ENCODE results near the gene DCST1. TPM values are rescaled to one million over a fixed set of nuclear protein-coding genes. Genes with fewer than 3 reads are reported as not detected.

The DCST1 gene
- total and polyA plus RNA-seq, 9 donors, result 0.10 to 0.30 (median 0.16) TPM; not detected in 1

GRCh38 chr1:155057104-155057503 is 23.5 kb downstream of the DCST1 start:
- no peak overlapping the region for H3K27ac ChIP-seq (ENCODE audit: low read length)
- no peaks in the 10 kb centered on the region for H3K9me3 ChIP-seq (replicated peaks; ENCODE audit: control insufficient read depth, low read depth, low read length)
- no peak for DNase-seq
- H3K36me3 ChIP-seq (ENCODE audit: control insufficient read depth, insufficient read depth, low read length), result peaks cover 48% of the 10 kb centered on the region
- 87% methylated on average over 8 of the region's 8 CpGs for WGBS (ENCODE audit: insufficient coverage)
- H3K27me3 ChIP-seq (ENCODE audit: control insufficient read depth, insufficient read depth, low read length), result peaks cover 6% of the 10 kb centered on the region
- no peak overlapping the region for H3K4me3 ChIP-seq (ENCODE audit: low read length)
- H3K4me1 ChIP-seq (ENCODE audit: control insufficient read depth, insufficient read depth, low read length), result peaks cover 19% of the 10 kb centered on the region

GRCh38 chr1:155057788-155058211 is 24.2 kb downstream of the DCST1 start:
- H3K36me3 ChIP-seq (ENCODE audit: control insufficient read depth, insufficient read depth, low read length), result peaks cover 48% of the 10 kb centered on the region
- DNase-seq, result no peak
- H3K4me1 ChIP-seq (ENCODE audit: control insufficient read depth, insufficient read depth, low read length), result peaks cover 19% of the 10 kb centered on the region
- 93% methylated on average over 12 of the region's 13 CpGs for WGBS (ENCODE audit: insufficient coverage)
- H3K27ac ChIP-seq (ENCODE audit: low read length), result no peak overlapping the region
- peaks cover 13% of the 10 kb centered on the region for H3K27me3 ChIP-seq (ENCODE audit: control insufficient read depth, insufficient read depth, low read length)
- no peak overlapping the region for H3K4me3 ChIP-seq (ENCODE audit: low read length)
- no peaks in the 10 kb centered on the region for H3K9me3 ChIP-seq (replicated peaks; ENCODE audit: control insufficient read depth, low read depth, low read length)

GRCh38 chr1:155060736-155061135 is 27.1 kb downstream of the DCST1 start:
- H3K9me3 ChIP-seq (replicated peaks; ENCODE audit: control insufficient read depth, low read depth, low read length), result no peaks in the 10 kb centered on the region
- H3K27me3 ChIP-seq (ENCODE audit: control insufficient read depth, insufficient read depth, low read length), result peaks cover 17% of the 10 kb centered on the region
- H3K36me3 ChIP-seq (ENCODE audit: control insufficient read depth, insufficient read depth, low read length), result peaks cover 38% of the 10 kb centered on the region
- H3K4me3 ChIP-seq (ENCODE audit: low read length), result no peak overlapping the region
- no peak for DNase-seq
- WGBS (ENCODE audit: insufficient coverage), result 72% methylated on average over 8 of the region's 8 CpGs
- no peak overlapping the region for H3K27ac ChIP-seq (ENCODE audit: low read length)
- peaks cover 30% of the 10 kb centered on the region for H3K4me1 ChIP-seq (ENCODE audit: control insufficient read depth, insufficient read depth, low read length)

- H3K4me3 ChIP-seq (ENCODE audit: low read length), result no peak overlapping the region
- H3K27ac ChIP-seq (ENCODE audit: low read length), result no peak overlapping the region
- H3K36me3 ChIP-seq (ENCODE audit: control insufficient read depth, insufficient read depth, low read length), result peaks cover 30% of the 10 kb centered on the region
- DNase-seq, result peak; percentile 86
- WGBS (ENCODE audit: insufficient coverage), result 19% methylated on average over 10 of the region's 21 CpGs
- H3K4me1 ChIP-seq (ENCODE audit: control insufficient read depth, insufficient read depth, low read length), result peaks cover 30% of the 10 kb centered on the region
- no peaks in the 10 kb centered on the region for H3K9me3 ChIP-seq (replicated peaks; ENCODE audit: control insufficient read depth, low read depth, low read length)
- peaks cover 17% of the 10 kb centered on the region for H3K27me3 ChIP-seq (ENCODE audit: control insufficient read depth, insufficient read depth, low read length)
Observed at GRCh38 chr1:155061381-155062150, 27.9 kb downstream of the DCST1 start.

- Histone ChIP-seq H3K9me3 (replicated peaks; ENCODE audit: control insufficient read depth, low read depth, low read length) (no peaks in the 10 kb centered on the region), H3K27ac (ENCODE audit: low read length) (no peak overlapping the region), H3K36me3 (ENCODE audit: control insufficient read depth, insufficient read depth, low read length) (peaks cover 24% of the 10 kb centered on the region), H3K27me3 (ENCODE audit: control insufficient read depth, insufficient read depth, low read length) (peaks cover 17% of the 10 kb centered on the region), H3K4me1 (ENCODE audit: control insufficient read depth, insufficient read depth, low read length) (peaks cover 30% of the 10 kb centered on the region), H3K4me3 (ENCODE audit: low read length) (no peak overlapping the region)
- 11% methylated on average over 27 of the region's 29 CpGs for WGBS (ENCODE audit: insufficient coverage)
- peak; percentile 37 for DNase-seq
Observed at GRCh38 chr1:155062151-155062686, 28.6 kb downstream of the DCST1 start.

GRCh38 chr1:155062702-155063411 is 29.2 kb downstream of the DCST1 start:
- Histone ChIP-seq H3K27ac (ENCODE audit: low read length) (no peak overlapping the region), H3K27me3 (ENCODE audit: control insufficient read depth, insufficient read depth, low read length) (peaks cover 17% of the 10 kb centered on the region), H3K4me1 (ENCODE audit: control insufficient read depth, insufficient read depth, low read length) (peaks cover 30% of the 10 kb centered on the region), H3K36me3 (ENCODE audit: control insufficient read depth, insufficient read depth, low read length) (peaks cover 20% of the 10 kb centered on the region), H3K4me3 (ENCODE audit: low read length) (peak overlapping the region; percentile 96), H3K9me3 (replicated peaks; ENCODE audit: control insufficient read depth, low read depth, low read length) (no peaks in the 10 kb centered on the region)
- peak; percentile 58 for DNase-seq
- 3% methylated on average over 40 of the region's 46 CpGs for WGBS (ENCODE audit: insufficient coverage)

GRCh38 chr1:155063550-155064110 is 30.0 kb downstream of the DCST1 start, which contains the start of gene EFNA4:
EFNA4 (plus strand) TSS chr1:155063740; CDS start chr1:155063824, 84 bp downstream.
- DNase-seq, result peak; percentile 95
- H3K9me3 ChIP-seq (replicated peaks; ENCODE audit: control insufficient read depth, low read depth, low read length), result no peaks in the 10 kb centered on the region
- H3K27me3 ChIP-seq (ENCODE audit: control insufficient read depth, insufficient read depth, low read length), result peaks cover 17% of the 10 kb centered on the region
- under 1% methylated on average over 21 of the region's 57 CpGs for WGBS (ENCODE audit: insufficient coverage)
- H3K36me3 ChIP-seq (ENCODE audit: control insufficient read depth, insufficient read depth, low read length), result peaks cover 16% of the 10 kb centered on the region
- peak within 1 kb of the TSS; percentile 96 for H3K4me3 ChIP-seq (ENCODE audit: low read length)
- H3K4me1 ChIP-seq (ENCODE audit: control insufficient read depth, insufficient read depth, low read length), result peaks cover 30% of the 10 kb centered on the region
- peak within 1 kb of the TSS; percentile 86 for H3K27ac ChIP-seq (ENCODE audit: low read length)

GRCh38 chr1:155064111-155064831 is 30.6 kb downstream of the DCST1 start:
- peak overlapping the region; percentile 96 for H3K4me3 ChIP-seq (ENCODE audit: low read length)
- no peaks in the 10 kb centered on the region for H3K9me3 ChIP-seq (replicated peaks; ENCODE audit: control insufficient read depth, low read depth, low read length)
- 0% methylated on average over 8 of the region's 14 CpGs for WGBS (ENCODE audit: insufficient coverage)
- no peak overlapping the region for H3K27ac ChIP-seq (ENCODE audit: low read length)
- DNase-seq, result peak; percentile 53
- H3K4me1 ChIP-seq (ENCODE audit: control insufficient read depth, insufficient read depth, low read length), result peaks cover 32% of the 10 kb centered on the region
- H3K27me3 ChIP-seq (ENCODE audit: control insufficient read depth, insufficient read depth, low read length), result peaks cover 17% of the 10 kb centered on the region
- peaks cover 15% of the 10 kb centered on the region for H3K36me3 ChIP-seq (ENCODE audit: control insufficient read depth, insufficient read depth, low read length)

- H3K36me3 ChIP-seq (ENCODE audit: control insufficient read depth, insufficient read depth, low read length), result peaks cover 12% of the 10 kb centered on the region
- peaks cover 17% of the 10 kb centered on the region for H3K27me3 ChIP-seq (ENCODE audit: control insufficient read depth, insufficient read depth, low read length)
- H3K4me1 ChIP-seq (ENCODE audit: control insufficient read depth, insufficient read depth, low read length), result peaks cover 39% of the 10 kb centered on the region
- no peaks in the 10 kb centered on the region for H3K9me3 ChIP-seq (replicated peaks; ENCODE audit: control insufficient read depth, low read depth, low read length)
- DNase-seq, result no peak
- WGBS (ENCODE audit: insufficient coverage), result 33% methylated on average over 1 of the region's 5 CpGs
- no peak overlapping the region for H3K4me3 ChIP-seq (ENCODE audit: low read length)
- no peak overlapping the region for H3K27ac ChIP-seq (ENCODE audit: low read length)
Observed at GRCh38 chr1:155064832-155065429, 31.3 kb downstream of the DCST1 start.

Data from muscle of leg (tissue), 11 donors.